Adrenal gland (tissue), 12 donors: ENCODE results near the gene UMPS. TPM values are rescaled to one million over a fixed set of nuclear protein-coding genes. Genes with fewer than 3 reads are reported as not detected.

Experiments used
- DNase-seq, 7 donors: peaks; one replicate each; pipeline ENCODE4 v3.0.0-alpha.2; 2019 to 2020
- H3K27ac ChIP-seq, 5 donors: fragments of 200-600 bp; sonication (generic) in 4 of 5; 1 replicate in 3 of 5; 2 replicates in 2 of 5; pipeline versions ENCODE4 v1.5.1 to v1.8.0; 2016 to 2020; ENCODE audit warnings: mild to moderate bottlenecking in 1 of 5
- H3K27me3 ChIP-seq: fragments of 200-600 bp; 2 replicates; pipeline ENCODE4 v1.8.0; 2021
- H3K36me3 ChIP-seq, 2 donors: fragments of 200-600 bp; replicated peaks in 1 of 2; 1 replicate in 1 of 2; 2 replicates in 1 of 2; pipeline versions ENCODE4 v1.5.1 to v1.8.0; 2018 to 2022
- H3K4me1 ChIP-seq, 2 donors: fragments of 200-600 bp; replicated peaks in 1 of 2; 1 replicate in 1 of 2; 2 replicates in 1 of 2; pipeline versions ENCODE4 v1.5.1 to v1.8.0; 2018 to 2021
- H3K4me3 ChIP-seq, 4 donors: fragments of 200-600 bp; sonication (generic) in 3 of 4; one replicate each; pipeline ENCODE4 v1.5.1; 2016 to 2018
- H3K9me3 ChIP-seq, 3 donors: fragments of 200-600 bp; sonication (generic) in 1 of 3; replicated peaks in 1 of 3; 1 replicate in 2 of 3; 2 replicates in 1 of 3; pipeline versions ENCODE4 v1.5.1 to v1.8.0; 2016 to 2021
- POLR2A ChIP-seq, 2 donors: fragments of 450-650 bp; IDR thresholded peaks; one replicate each; pipeline ENCODE4 v1.6.1; 2017; ENCODE audit warnings: antibody characterized with exemption in 2 of 2, mild to moderate bottlenecking in 2 of 2, moderate library complexity in 1 of 2
- WGBS, 4 donors: extraction: QIAGEN DNeasy Blood & Tissue Kit in 2 of 4; methylation state at CpG; one replicate each; pipeline versions ENCODE4 v1.1.5 to v1.1.7; 2013 to 2017; 5-methylcytosine and 5-hydroxymethylcytosine counted together
- intact Hi-C, 2 donors: fragments of 100-400 bp; cut with DNase I; formaldehyde crosslinking; loops; one replicate each; pipeline versions ENCODE4 v1.14.1 to v1.15.0; 2022 to 2023
- polyA plus RNA-seq, 3 donors: library from polyadenylated mRNA; stranded (reverse); fragments of 200-250 nt in 2 of 3; fragments of 350-450 nt in 1 of 3; fragmentation: Illumina TruSeq in 1 of 3; extraction: RNeasy Lipid Tissue Mini Kit (QIAGEN cat#74804) in 1 of 3; gene quantifications; one replicate each; pipeline ENCODE4 v1.2.3, GENCODE V29; 2013 to 2014
- total RNA-seq, 9 donors: library from RNA; depleted of rRNA in 4 of 9; stranded (reverse); fragments of >200 nt in 4 of 9; fragments of 120-200 nt in 1 of 9; fragmentation: NEBNext Ultra II Directional in 1 of 9; extraction: Animal tissue kit (Norgen Biotek cat#: 25700) in 1 of 9; gene quantifications; one replicate each; pipeline versions ENCODE4 v1.1.0 to v1.2.4, GENCODE V29; 2013 to 2023
- TF ChIP-seq, protein P1 (sequence below), 6 experiments: fragments of 450-650 bp in 4 of 6; fragments of 200-600 bp in 2 of 6; sonication (generic) in 1 of 6; IDR thresholded peaks; 1 replicate in 5 of 6; 2 replicates in 1 of 6; pipeline versions ENCODE4 v1.5.1 to v1.8.0; 2016 to 2021; ENCODE audit warnings: antibody characterized with exemption in 6 of 6, mild to moderate bottlenecking in 2 of 6, moderate library complexity in 1 of 6
- donor health status: healthy with polysubstance abuse.
- donor health status: Bipolar disorder and iron deficiency.
- donor health status: DM: yes; HTN: yes; CAD: no.
- donor health status: DM: no; HTN: no; CAD: no.
- donor health status: DM: no; HTN: no; CAD: no.
- donor health status: DM: yes; HTN: yes; CAD: no.

The UMPS gene
- total and polyA plus RNA-seq, 12 donors: 8.8 to 45.9 (median 26.8) TPM

DNA sequence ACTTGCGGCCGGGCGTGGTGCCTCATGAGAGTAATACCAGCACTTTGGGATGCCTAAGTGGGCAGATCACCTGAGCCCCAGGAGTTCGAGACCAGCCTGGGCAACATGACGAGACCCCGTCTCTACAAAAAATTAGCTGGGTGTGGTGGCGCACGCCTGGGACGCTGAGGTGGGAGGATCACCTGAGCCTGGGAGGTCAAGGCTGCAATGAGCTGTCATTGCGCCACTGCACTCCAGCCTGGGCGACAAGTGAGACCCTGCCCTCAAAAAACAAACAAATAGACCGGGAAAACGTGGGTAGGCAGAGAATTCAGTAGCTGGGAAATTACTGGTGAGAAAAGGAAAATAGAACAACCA, 667 bp downstream of the UMPS start:
- peaks cover 12 to 30% of the 10 kb centered on the region in 2 donors for H3K4me1 ChIP-seq
- no peaks in the 10 kb centered on the region for H3K9me3 ChIP-seq
- H3K4me3 ChIP-seq: peak overlapping the region; percentile 1 to 100 (median 80)
- DNase-seq: no peak
- intact Hi-C loops: no loop called here
- 10 to 29% (median 12%) methylated on average over 4 to 13 of the region's 13 CpGs for WGBS, 4 donors
- peak overlapping the region in 2 of 5 donors; percentile 57 to 89 for H3K27ac ChIP-seq
- H3K36me3 ChIP-seq: peaks cover 0 to 10% of the 10 kb centered on the region in 2 donors
- TF ChIP-seq, protein P1, sequence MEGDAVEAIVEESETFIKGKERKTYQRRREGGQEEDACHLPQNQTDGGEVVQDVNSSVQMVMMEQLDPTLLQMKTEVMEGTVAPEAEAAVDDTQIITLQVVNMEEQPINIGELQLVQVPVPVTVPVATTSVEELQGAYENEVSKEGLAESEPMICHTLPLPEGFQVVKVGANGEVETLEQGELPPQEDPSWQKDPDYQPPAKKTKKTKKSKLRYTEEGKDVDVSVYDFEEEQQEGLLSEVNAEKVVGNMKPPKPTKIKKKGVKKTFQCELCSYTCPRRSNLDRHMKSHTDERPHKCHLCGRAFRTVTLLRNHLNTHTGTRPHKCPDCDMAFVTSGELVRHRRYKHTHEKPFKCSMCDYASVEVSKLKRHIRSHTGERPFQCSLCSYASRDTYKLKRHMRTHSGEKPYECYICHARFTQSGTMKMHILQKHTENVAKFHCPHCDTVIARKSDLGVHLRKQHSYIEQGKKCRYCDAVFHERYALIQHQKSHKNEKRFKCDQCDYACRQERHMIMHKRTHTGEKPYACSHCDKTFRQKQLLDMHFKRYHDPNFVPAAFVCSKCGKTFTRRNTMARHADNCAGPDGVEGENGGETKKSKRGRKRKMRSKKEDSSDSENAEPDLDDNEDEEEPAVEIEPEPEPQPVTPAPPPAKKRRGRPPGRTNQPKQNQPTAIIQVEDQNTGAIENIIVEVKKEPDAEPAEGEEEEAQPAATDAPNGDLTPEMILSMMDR (IDR thresholded peaks at IDR 0.05): no peak
- TF ChIP-seq POLR2A (IDR thresholded peaks at IDR 0.05): no peak
- H3K27me3 ChIP-seq: no peaks in the 10 kb centered on the region

DNA sequence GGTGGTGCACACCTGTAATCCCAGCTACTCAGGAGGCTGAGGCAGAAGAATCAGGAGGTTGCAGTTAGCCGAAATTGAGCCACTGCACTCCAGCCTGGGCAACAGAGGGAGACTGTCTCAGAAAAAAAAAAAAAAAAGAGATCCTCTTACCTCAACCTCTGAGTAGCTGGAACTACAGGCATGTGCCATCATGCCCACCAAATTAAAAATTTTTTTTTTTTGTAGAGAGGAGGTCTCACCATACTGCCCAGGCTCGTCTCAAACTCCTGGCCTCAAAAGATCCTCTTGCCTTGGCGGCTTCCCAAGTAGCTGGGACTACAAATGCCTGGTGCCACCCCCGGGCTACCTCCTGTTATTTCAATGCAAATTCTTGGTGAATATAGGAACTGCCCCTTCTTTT, 1.5 kb downstream of the UMPS start:
- 90 to 92% (median 91%) methylated on average over 3 to 4 of the region's 4 CpGs for WGBS, 4 donors

DNA sequence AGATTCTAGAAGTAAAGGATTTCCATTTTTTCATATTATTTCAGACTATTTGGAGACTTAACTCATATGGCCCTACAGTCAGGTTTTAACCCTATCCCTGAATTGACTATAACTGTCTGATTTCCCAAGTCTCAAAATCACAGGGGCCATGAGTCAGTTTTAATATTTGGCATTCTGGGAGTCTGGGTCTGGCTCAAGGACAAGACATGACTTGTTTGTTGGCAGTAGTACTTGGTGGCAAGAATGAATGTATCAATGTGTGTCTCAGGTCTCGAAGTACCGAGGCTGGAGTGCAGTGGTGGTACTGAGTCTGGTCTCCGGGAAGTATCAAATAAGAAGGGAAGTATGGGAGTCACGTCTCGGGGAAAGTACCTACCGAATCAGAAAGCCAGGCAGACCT, 10.8 kb downstream of the UMPS start:
- WGBS, 4 donors: 79 to 81% (median 81%) methylated on average over 6 of the region's 6 CpGs
- H3K4me3 ChIP-seq: no peak overlapping the region
- no peaks in the 10 kb centered on the region for H3K4me1 ChIP-seq
- peak in 5 of 7 donors; percentile 40 to 60 (median 51) for DNase-seq
- peak overlapping the region in 1 of 5 donors; percentile 27 for H3K27ac ChIP-seq
- TF ChIP-seq, protein P1 (IDR thresholded peaks at IDR 0.05): no peak
- no peak for TF ChIP-seq POLR2A (IDR thresholded peaks at IDR 0.05)
- H3K36me3 ChIP-seq: peaks cover 0 to 77% of the 10 kb centered on the region in 2 donors
- intact Hi-C loops: no loop called here
- no peaks in the 10 kb centered on the region for H3K9me3 ChIP-seq
- no peaks in the 10 kb centered on the region for H3K27me3 ChIP-seq

More for the DNA sequence above, 1.5 kb downstream of the UMPS start:
- Histone ChIP-seq H3K4me1 (peaks cover 12 to 30% of the 10 kb centered on the region in 2 donors), H3K27ac (no peak overlapping the region), H3K27me3 (no peaks in the 10 kb centered on the region), H3K36me3 (peaks cover 0 to 15% of the 10 kb centered on the region in 2 donors), H3K9me3 (no peaks in the 10 kb centered on the region), H3K4me3 (no peak overlapping the region)
- DNase-seq: no peak
- TF ChIP-seq POLR2A (IDR thresholded peaks at IDR 0.05): no peak
- TF ChIP-seq, protein P1 (IDR thresholded peaks at IDR 0.05): no peak
- intact Hi-C loops: no loop called here

DNA sequence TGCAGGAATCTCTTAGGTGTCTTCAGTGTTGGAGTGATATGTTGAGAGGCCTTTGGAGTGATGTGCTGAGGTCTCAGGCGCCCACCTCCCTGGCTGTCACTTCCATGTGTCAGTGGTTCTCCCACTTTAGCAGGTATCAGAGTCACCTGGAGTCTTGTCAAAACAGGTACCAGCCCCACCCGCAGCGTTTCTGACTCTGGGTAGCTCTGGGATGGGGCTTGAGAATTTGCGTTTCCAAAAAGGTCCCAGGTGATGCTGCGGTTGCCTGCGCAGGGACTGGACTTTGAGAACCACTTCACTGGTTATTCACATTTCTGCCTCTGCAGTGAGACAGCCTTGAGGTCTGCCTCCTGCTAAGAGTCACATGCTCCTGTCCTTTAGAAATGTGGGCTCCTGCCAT, 15.5 kb downstream of the UMPS start:
- no peak overlapping the region for H3K27ac ChIP-seq
- 96 to 97% (median 97%) methylated on average over 6 of the region's 6 CpGs; no CpG with 5 or more reads in 1 of the 4 donors for WGBS, 4 donors
- H3K4me1 ChIP-seq: peaks cover 0 to 3% of the 10 kb centered on the region in 2 donors
- H3K4me3 ChIP-seq: no peak overlapping the region
- DNase-seq: no peak
- intact Hi-C loops: no loop called here
- no peaks in the 10 kb centered on the region for H3K27me3 ChIP-seq
- TF ChIP-seq, protein P1 (IDR thresholded peaks at IDR 0.05): no peak
- TF ChIP-seq POLR2A (IDR thresholded peaks at IDR 0.05): no peak
- H3K9me3 ChIP-seq: no peaks in the 10 kb centered on the region
- H3K36me3 ChIP-seq: peaks cover 0 to 37% of the 10 kb centered on the region in 2 donors
